OCI-LY3 (cell line): ENCODE results near the gene GDPD5.

Source experiments
- H2AFZ ChIP-seq: fragments of 200-600, 300-600 bp; shearing (Covaris generic); 2 replicates; pipeline ENCODE4 v1.6.0; 2014; ENCODE audit warnings: antibody characterized with exemption, low read depth, low read length
- H3K27ac ChIP-seq: fragments of 200-600, 300-600 bp; sonication (generic); 2 replicates; pipeline ENCODE4 v1.5.1; 2014; ENCODE audit warnings: mild to moderate bottlenecking, low read length, moderate library complexity, mixed read lengths
- H3K27me3 ChIP-seq: fragments of 200-600, 300-600 bp; sonication (generic); 2 replicates; pipeline ENCODE4 v1.6.1; 2014; ENCODE audit warnings: low read depth, low read length, mixed read lengths
- H3K36me3 ChIP-seq: fragments of 200-600, 300-600 bp; sonication (generic); replicated peaks from 2 replicates; pipeline ENCODE3; 2014; ENCODE audit warnings: low read depth, low read length, mixed read lengths
- H3K4me1 ChIP-seq: fragments of 300-600, 200-600 bp; sonication (generic); 2 replicates; pipeline ENCODE4 v1.6.1; 2014; ENCODE audit warnings: low read length, mixed read lengths
- H3K4me2 ChIP-seq: fragments of 200-600, 300-600 bp; sonication (generic); 2 replicates; pipeline ENCODE4 v1.6.1; 2014; ENCODE audit warnings: low read length, mixed read lengths
- H3K4me3 ChIP-seq: fragments of 300-600, 200-600 bp; sonication (generic); 2 replicates; pipeline ENCODE4 v1.5.1; 2014; ENCODE audit warnings: antibody characterized with exemption, mild to moderate bottlenecking, low read length, moderate library complexity
- H3K79me2 ChIP-seq: fragments of 300-600, 200-600 bp; shearing (Covaris generic); 2 replicates; pipeline ENCODE4 v1.6.1; 2014; ENCODE audit warnings: mild to moderate bottlenecking, low read length, mixed read lengths
- H3K9ac ChIP-seq: fragments of 300-600, 200-600 bp; shearing (Covaris generic); 2 replicates; pipeline ENCODE4 v1.6.0; 2014; ENCODE audit warnings: mild to moderate bottlenecking, low read length, moderate library complexity
- H3K9me3 ChIP-seq: fragments of 200-600, 300-600 bp; shearing (Covaris generic); 2 replicates; pipeline ENCODE4 v1.6.1; 2014; ENCODE audit warnings: low read length, mixed read lengths; ENCODE audit not compliant: insufficient read depth
- H4K20me1 ChIP-seq: fragments of 200-600, 300-600 bp; sonication (generic); 2 replicates; pipeline ENCODE4 v1.6.1; 2016; ENCODE audit warnings: low read length, mixed read lengths; ENCODE audit not compliant: insufficient read depth
- EZH2phosphoT487 ChIP-seq: fragments of 200-600 bp; shearing (Covaris generic); IDR thresholded peaks from 2 replicates; pipeline ENCODE4 v1.6.1; 2018; ENCODE audit warnings: antibody characterized with exemption, mixed run types, low read depth
- TF ChIP-seq, protein P1 (sequence below): fragments of 200-600, 300-600 bp; sonication (generic); IDR thresholded peaks from 2 replicates; pipeline ENCODE4 v1.5.1; 2014; ENCODE audit warnings: antibody characterized with exemption, low read length, low read depth

Gene GDPD5

DNA sequence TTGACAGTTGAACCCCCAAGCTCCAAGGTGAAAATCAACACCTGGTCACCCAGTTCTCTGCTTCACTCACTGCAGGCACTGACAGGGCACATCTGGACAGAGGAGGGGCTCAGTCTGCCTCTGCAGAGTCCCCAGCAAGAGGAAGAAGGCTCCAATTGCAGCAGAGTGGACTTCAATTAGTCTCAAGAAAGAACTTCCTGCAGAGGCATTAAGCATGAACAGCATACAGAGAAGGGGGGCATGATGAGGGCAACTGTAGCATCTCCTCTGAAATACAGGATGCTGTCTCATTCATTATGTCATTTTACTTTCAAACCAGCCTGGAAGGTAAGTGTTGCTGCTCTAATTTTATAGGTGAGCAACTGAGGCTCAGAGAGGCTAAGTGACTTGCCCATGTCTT is 11.1 kb downstream of the GDPD5 start:
- Histone ChIP-seq H2AFZ (no peak overlapping the region), H3K27me3 (no peaks in the 10 kb centered on the region), H3K4me1 (peaks cover 2% of the 10 kb centered on the region; the same call in 1 of the 2 replicates), H3K9me3 (no peaks in the 10 kb centered on the region), H3K4me2 (no peak overlapping the region), H3K36me3 (no peaks in the 10 kb centered on the region), H4K20me1 (no peaks in the 10 kb centered on the region), H3K27ac (no peak overlapping the region), H3K4me3 (no peak overlapping the region), H3K9ac (no peak overlapping the region), H3K79me2 (no peaks in the 10 kb centered on the region)
- TF ChIP-seq, protein P1, sequence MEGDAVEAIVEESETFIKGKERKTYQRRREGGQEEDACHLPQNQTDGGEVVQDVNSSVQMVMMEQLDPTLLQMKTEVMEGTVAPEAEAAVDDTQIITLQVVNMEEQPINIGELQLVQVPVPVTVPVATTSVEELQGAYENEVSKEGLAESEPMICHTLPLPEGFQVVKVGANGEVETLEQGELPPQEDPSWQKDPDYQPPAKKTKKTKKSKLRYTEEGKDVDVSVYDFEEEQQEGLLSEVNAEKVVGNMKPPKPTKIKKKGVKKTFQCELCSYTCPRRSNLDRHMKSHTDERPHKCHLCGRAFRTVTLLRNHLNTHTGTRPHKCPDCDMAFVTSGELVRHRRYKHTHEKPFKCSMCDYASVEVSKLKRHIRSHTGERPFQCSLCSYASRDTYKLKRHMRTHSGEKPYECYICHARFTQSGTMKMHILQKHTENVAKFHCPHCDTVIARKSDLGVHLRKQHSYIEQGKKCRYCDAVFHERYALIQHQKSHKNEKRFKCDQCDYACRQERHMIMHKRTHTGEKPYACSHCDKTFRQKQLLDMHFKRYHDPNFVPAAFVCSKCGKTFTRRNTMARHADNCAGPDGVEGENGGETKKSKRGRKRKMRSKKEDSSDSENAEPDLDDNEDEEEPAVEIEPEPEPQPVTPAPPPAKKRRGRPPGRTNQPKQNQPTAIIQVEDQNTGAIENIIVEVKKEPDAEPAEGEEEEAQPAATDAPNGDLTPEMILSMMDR = no peak
- no peak for TF ChIP-seq EZH2phosphoT487

DNA sequence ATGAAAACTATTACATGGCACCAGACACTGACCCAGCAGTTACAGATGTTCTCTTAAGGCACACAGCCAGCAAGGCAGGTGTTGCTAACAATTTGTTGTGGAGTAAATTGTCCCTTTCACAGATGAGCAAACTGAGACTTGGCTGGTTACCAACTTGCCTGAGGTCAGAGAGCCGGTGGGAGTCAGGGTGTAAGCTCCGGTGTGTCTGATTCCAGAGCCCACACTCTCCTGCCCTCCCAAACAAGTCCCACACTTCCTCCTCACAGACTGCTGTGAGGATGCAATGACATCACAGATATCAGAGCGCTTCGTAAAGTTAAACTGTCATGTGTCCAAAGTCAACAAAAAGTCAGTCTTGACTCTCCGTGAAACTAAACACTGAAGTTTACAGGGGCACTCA is 12.5 kb downstream of the GDPD5 start:
- Histone ChIP-seq H3K4me1 (peaks cover 3% of the 10 kb centered on the region), H4K20me1 (no peaks in the 10 kb centered on the region), H3K4me2 (no peak overlapping the region), H3K4me3 (no peak overlapping the region), H3K79me2 (no peaks in the 10 kb centered on the region), H3K27ac (no peak overlapping the region), H2AFZ (no peak overlapping the region), H3K9ac (no peak overlapping the region), H3K36me3 (no peaks in the 10 kb centered on the region), H3K27me3 (no peaks in the 10 kb centered on the region), H3K9me3 (no peaks in the 10 kb centered on the region)
- TF ChIP-seq, protein P1 = no peak
- no peak for TF ChIP-seq EZH2phosphoT487

DNA sequence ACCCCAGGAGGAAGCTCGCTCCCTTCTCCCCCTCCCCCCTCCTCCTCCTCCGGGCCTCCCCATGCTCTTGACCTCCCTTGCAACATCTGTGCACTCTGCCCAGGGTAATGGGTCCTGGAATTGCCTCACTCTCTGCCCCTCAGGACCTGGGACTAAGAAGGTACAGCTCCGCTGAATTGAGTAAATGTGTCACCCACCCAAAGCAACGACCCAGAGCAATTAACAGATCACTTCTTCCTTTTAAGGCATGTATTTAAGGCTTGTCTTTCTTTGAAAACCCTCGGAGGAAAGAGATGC is 15.1 kb downstream of the GDPD5 start:
- H3K27ac ChIP-seq = no peak overlapping the region
- no peak overlapping the region for H3K4me3 ChIP-seq
- no peaks in the 10 kb centered on the region for H3K9me3 ChIP-seq
- H4K20me1 ChIP-seq = no peaks in the 10 kb centered on the region
- H3K79me2 ChIP-seq = no peaks in the 10 kb centered on the region
- peaks cover 10% of the 10 kb centered on the region for H3K4me1 ChIP-seq
- H3K36me3 ChIP-seq = no peaks in the 10 kb centered on the region
- no peak for TF ChIP-seq EZH2phosphoT487
- TF ChIP-seq, protein P1 = no peak
- H3K27me3 ChIP-seq = no peaks in the 10 kb centered on the region
- H3K4me2 ChIP-seq = no peak overlapping the region
- H2AFZ ChIP-seq = no peak overlapping the region
- H3K9ac ChIP-seq = no peak overlapping the region

DNA sequence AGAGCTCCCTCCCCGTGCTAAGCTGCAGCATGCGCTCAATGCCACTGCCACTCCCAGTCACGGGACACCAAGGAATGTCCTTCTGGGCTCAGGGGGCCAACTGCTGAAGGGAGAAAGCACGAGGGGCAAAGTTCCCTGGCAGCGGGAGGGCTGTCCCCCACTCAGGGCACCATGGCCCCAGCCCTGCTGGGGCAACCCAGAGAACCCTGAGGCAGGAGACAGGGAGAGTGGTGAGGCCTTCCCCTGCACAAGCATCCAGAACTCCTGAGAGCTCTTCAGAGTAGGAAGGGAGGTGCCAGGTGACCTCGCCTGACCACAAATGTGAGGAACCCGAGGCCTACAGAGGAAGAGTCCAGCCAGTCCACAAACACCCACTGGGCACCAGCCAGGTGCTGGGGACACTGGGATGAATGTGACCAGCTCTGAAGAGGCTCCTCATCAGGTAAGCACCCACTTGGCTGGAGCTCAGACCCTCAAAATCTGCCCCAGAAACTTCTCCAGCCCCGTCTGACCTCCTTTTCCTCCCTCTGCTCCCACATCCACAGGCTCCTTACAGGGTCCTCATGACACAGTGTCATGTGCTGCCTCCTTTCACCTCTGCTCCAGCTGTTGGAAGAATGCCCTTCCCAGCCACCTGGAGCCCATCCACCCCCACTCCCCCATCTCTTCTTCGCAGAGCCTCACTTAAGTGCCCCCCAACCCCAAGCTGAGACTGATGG is 15.6 kb downstream of the GDPD5 start:
- Histone ChIP-seq H2AFZ (no peak overlapping the region), H3K9me3 (no peaks in the 10 kb centered on the region), H3K4me2 (no peak overlapping the region), H3K4me1 (peaks cover 10% of the 10 kb centered on the region), H3K79me2 (no peaks in the 10 kb centered on the region), H3K4me3 (no peak overlapping the region), H3K36me3 (no peaks in the 10 kb centered on the region), H4K20me1 (no peaks in the 10 kb centered on the region), H3K27ac (no peak overlapping the region), H3K27me3 (no peaks in the 10 kb centered on the region), H3K9ac (no peak overlapping the region)
- no peak for TF ChIP-seq EZH2phosphoT487
- TF ChIP-seq, protein P1 = no peak
